D721Med (cell line): Measurements from ENCODE around the gene CBFB.
"Not testable (repeated sequence)": the region's sequence is repeated elsewhere in the genome, so short reads cannot be mapped to it uniquely, and the experiment has no call there.

Experiments used
- DNase-seq: peaks from one replicate; pipeline ENCODE4 v3.0.0; 2011; ENCODE audit warnings: low spot score; ENCODE audit not compliant: insufficient read length
- FAIRE-seq: peaks from 2 replicates; lab custom pipeline; 2011; peaks lifted over from hg19 to GRCh38; lab: Jason Lieb, UNC
- CTCF ChIP-seq: IDR thresholded peaks from 2 replicates; pipeline ENCODE4 v1.5.1; 2012; ENCODE audit warnings: mild to moderate bottlenecking, control low read depth; ENCODE audit not compliant: insufficient read depth; ENCODE audit errors: missing control alignments

CBFB gene

DNA sequence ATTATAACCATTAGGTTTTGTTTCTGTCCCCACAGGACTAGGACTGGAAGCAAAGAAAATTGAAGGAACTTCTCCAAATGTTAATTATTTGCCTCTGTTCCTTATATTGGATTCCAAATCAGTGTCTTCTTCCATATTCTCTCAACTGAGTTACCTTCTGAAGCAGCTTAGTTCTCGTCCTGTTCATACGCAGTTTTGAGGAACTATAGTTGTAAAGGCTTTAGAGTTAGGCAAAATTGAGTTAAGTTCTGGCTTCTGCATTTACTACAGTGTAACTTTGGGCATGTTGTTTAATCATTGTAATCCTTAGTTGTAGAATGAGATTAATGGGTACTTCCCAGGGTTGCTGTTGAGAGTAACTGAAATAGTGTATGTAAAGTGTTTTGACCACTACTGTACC lies 11.2 kb downstream of the CBFB start:
- TF ChIP-seq CTCF: no peak
- no peak for DNase-seq
- FAIRE-seq: no peak

DNA sequence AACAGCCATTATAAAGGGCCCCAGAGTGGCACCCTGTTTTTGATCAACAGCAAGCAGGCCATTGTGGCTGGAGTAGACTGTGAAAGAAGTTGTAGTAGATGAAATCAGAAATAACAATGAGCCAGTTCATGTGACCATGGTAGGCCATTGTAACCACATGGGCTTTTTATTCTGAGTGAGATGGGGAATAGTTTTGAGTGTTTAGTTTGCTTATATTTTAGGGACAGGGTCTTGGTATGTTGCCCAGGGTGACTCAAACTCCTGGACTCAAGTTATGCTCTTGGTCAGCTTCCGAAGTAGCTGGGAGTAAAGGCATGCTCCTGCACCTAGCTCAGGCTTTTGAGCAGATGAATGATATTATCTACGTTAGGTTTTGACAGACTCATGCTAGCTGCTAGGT lies 12.0 kb downstream of the CBFB start:
- no peak for FAIRE-seq
- TF ChIP-seq CTCF: no peak

DNA sequence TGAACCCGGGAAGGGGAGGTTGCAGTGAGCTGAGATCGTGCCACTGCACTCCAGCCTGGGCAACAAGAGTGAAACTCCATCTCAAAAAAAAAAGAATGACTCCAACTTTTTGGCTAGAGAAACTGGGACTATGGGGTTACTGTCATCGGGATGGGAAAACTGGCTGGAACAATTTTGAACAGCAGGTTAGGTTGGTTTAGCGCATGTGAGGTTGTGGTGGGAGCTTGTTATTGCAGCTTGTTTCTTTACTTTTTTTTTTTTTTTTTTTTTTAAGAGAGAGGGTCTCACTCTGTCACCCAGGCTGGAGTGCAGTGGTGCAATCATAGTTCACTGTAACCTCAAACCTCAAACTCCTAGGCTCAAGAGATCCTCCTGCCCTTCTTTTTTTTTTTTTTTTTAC lies 12.6 kb downstream of the CBFB start:
- not testable (repeated sequence) for FAIRE-seq, DNase-seq

More for the DNA sequence above, 12.0 kb downstream of the CBFB start:
- DNase-seq: no peak

- FAIRE-seq (no peak), DNase-seq (no peak)
- no peak for TF ChIP-seq CTCF
Observed at GRCh38 chr16:67043420-67043819, 14.5 kb downstream of the CBFB start.

DNA sequence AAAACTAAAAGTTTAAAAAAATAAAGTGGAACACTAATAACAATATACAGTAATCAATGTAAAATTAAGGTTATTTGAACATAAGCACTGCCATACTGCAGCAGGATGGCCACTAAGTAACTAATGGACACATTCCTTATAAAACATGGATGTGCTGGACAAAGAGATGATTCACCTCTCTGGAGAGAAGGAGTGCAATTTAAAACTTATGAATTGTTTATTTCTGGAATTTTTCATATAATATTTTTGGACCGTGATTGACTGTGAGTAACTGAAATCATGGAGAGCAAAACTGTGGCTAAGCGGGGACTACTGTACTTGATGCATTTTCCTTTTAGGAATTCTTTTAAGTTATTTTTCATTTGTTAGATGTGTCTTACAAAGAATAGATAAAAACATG lies 21.8 kb downstream of the CBFB start:
- no peak for TF ChIP-seq CTCF
- DNase-seq: no peak
- no peak for FAIRE-seq

- FAIRE-seq: no peak
- no peak for TF ChIP-seq CTCF
- no peak for DNase-seq
Observed at GRCh38 chr16:67052399-67052798, 23.4 kb downstream of the CBFB start.

DNA sequence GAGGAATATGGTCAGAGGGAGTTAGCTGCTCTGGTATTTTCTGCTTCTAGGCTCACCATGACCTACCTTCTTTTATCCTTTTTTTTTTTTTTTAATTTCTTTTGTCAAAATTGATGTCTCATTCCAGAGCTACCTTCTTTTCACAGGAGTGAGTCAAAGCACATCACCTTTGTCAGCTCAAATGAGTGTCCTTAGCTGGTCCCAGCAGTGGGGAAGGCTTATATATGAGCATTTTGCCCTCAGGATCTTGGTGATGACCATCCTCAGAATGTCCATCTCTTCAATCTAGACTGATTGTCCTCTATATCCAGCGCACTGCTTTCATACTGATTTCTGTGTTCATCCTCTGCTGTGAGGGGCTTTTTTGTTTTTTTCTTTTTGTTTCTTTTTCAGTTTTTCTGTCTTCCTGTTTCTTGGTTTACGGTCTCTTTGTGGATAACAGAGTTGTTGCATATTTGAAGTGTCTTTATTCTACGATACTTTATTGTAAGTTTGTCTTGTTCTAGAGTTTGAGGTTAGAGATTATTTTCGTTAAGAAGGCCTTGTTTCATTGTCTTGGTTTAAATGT lies 24.9 kb downstream of the CBFB start:
- TF ChIP-seq CTCF: no peak
- no peak for DNase-seq
- no peak for FAIRE-seq

DNA sequence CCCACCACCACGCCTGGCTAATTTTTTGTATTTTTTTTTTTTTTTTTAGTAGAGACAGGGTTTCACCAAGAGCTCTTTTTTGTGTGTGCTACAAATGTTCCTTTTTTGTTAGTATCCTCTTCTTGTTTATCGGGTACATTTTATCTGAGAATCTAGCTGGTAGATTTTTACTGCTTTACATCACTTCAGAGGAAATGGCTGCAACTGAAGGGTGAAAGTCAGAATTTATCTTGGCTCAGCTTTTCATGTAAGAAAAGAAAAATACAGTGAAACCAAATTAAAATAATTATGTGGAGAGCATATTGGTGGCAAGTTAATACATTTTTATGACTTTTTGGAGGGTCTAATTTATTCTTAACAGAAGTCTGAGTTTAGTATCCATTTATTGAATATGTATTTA lies 26.0 kb downstream of the CBFB start:
- DNase-seq (no peak), FAIRE-seq (no peak)
- TF ChIP-seq CTCF: no peak
